HG02642 (cell line): ENCODE results near the gene ERCC6L2.

ENCODE experiments used
- ATAC-seq: cut with Tn5 transposase; IDR thresholded peaks from one replicate; pipeline ENCODE4 v1.9.1; 2021; ENCODE audit warnings: mild to moderate bottlenecking; ENCODE audit not compliant: unreplicated experiment, poor library complexity

Gene ERCC6L2, protein sequence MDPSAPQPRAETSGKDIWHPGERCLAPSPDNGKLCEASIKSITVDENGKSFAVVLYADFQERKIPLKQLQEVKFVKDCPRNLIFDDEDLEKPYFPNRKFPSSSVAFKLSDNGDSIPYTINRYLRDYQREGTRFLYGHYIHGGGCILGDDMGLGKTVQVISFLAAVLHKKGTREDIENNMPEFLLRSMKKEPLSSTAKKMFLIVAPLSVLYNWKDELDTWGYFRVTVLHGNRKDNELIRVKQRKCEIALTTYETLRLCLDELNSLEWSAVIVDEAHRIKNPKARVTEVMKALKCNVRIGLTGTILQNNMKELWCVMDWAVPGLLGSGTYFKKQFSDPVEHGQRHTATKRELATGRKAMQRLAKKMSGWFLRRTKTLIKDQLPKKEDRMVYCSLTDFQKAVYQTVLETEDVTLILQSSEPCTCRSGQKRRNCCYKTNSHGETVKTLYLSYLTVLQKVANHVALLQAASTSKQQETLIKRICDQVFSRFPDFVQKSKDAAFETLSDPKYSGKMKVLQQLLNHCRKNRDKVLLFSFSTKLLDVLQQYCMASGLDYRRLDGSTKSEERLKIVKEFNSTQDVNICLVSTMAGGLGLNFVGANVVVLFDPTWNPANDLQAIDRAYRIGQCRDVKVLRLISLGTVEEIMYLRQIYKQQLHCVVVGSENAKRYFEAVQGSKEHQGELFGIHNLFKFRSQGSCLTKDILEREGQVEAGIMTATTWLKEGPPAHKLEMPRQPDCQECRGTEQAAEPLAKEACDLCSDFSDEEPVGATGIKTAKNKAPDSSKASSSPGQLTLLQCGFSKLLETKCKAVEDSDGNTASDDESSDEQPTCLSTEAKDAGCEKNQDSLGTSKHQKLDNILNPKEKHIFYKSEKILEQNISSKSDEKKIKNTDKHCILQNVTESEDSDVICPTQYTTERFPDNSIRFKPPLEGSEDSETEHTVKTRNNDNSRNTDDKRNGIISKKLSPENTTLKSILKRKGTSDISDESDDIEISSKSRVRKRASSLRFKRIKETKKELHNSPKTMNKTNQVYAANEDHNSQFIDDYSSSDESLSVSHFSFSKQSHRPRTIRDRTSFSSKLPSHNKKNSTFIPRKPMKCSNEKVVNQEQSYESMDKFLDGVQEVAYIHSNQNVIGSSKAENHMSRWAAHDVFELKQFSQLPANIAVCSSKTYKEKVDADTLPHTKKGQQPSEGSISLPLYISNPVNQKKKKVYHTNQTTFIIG (N-terminal part only)

DNA sequence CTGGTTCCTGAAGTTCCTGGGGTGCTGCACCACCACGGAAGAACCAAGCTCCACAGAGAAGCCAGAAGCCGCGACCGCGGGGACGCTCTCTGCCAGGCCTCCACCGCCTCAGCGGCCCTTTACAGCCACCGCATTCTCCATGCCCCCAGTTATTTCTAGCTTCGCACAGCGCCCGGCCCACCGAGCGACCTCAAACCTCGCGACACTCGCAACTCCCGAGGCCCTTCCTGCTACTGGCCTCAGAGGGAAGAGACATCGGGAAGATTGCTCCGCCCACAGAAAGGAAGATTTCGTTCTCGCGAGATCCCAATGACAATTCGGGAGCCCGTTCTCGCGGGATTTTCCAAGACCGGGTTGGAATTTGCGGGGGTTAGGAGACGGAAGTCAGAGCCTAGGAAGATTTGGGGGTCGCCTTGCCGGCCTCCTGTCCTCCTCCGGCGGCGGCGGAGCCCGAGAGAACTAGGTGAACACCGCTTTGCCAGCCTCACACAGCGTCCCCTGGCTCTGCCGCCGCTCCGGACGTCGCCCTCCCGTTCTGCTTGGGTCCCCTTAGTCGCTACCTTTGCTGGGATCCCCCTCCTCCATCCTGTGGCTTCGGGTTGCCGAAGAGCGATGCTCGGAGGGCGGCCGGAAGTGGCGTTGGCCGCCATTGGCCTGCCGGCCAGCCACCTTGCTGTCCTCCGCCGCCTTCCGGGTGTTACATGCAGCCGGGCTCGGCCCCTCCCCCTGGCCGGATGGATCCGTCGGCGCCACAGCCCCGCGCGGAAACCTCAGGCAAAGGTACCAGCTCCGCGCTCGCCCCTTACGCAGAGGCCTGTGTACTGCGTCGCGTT, at the start of gene ERCC6L2:
Gene ERCC6L2 (plus strand): TSS at position 387 of the 833 bp plus-strand sequence. CDS start 348 bp downstream, at position 735.
- peak; percentile 90 for ATAC-seq

DNA sequence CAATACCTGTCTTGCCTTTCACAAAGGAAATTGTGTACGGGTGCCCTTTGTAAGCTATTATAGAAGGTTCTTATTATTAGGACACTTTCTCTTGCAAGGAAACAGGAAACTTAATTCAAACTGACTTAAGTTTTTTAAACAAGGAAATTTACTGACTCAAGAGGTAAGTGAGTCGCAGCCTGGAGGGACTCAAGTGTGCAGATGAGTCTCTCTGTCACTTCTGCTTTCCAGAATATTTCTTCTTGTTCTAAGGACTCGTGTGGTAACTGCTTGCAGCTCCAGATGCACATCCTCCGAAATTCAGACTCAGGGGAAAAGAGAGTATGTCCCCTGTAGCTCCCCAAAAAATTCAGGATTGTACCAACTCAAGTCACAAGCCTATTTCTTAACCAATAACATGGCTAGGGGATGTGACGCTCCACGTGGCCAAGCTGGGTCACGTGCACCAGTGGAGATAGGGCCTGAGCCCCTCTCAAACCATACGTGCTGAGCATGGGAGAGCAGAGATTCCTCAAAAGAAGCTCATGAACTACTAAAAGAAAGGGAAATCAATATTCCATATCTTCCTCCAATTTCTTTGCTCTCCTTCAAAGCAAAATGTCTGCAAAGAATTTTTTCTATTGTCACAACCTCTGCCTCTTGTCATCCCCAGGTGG, 49.2 kb upstream of the ERCC6L2 start:
- no peak for ATAC-seq

DNA sequence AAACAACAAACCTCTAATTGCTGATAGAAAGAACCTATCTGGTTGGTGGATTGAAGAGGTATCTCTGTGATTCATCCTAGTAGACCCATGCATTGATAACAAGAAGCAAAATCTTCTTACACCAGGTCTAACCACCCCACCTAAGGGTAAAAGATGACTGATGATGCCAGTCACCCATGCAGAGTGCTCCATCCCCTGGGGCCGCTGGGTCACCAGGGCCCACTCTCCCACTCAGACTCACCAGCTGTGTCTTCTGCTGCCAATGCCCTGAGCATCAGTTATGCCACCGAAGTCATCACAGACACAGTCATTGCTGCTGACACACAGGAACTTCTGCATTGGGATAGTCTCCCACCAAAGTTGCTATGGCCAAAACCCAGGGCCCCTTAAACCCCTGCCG, 44.7 kb upstream of the ERCC6L2 start:
- no peak for ATAC-seq

DNA sequence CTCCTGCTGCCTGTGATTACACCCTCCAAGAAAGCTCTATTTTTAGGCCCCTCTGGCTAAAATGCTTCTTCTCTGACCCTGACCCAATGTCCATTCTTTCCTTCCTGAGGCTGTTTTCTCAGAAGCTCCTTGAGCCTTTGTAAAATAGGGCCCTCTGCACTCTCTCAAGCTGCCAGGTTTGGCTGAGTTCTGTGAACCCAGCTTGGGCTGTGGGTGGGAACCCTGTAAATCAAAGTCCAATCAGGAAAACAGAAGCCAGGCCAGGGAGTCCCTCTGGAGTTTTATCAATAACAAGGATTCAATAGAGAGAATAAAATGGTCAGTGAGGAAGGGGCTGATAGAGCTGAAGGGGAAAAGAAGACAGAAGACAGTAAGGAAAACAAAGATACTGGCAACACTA, 43.7 kb upstream of the ERCC6L2 start:
- ATAC-seq: no peak

DNA sequence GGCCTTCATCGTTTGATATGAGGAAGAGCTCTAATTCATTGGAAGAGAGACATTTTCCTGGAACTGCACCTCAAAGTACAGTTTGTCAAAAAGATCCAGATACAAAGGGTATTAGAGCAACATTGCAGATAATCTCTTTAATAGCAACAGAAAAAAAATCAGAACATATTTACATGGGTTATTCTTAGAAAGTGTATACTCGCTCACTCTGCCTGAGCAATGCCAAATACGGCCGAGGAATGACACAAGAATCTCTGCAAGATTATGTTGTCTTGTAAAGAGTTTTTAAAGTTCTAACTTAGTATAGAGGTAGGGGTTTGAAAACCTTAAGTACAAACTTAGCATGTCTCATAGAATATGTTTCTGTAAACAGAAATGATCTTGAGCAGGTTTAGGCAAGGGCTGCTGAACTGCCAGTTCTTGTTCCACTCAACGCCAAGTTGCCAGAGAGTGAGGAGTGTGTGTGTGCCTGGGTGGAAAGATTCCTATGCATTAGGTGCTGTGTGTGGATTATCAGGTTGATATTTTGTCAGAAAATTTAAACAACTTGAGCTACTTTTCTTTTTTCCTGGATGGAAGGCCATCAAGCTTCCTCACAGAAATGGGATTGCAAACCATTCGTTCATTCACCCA, 41.8 kb upstream of the ERCC6L2 start:
- no peak for ATAC-seq

DNA sequence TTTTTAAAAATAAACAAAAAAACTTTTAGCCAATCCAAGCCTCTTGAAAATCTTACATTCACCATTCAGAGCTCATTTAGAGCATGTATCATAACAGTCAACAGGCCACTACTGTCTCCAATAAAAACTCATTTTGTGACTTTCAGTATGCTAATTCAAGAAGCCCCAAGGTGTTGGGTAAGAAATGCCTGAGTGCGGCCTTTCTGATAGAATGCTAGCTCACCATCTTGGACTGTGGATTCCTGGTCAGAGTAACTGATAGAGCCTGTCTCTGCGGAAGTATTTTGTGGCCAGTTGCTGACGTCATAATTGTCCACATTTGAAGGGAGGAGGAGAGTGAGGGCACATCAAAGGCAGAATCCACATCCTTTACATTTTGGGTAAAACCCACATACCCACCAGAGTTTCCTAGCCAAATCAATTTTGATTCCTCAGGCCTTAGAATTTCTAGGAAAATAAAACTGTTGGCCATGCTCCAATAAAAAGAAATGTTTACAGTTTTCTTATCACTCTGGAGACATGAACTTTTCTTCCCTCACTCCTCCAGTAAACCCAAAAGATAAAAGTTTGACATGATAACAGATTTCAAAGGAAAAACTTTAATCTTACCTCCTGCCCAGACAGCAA, 41.1 kb upstream of the ERCC6L2 start:
- no peak for ATAC-seq

DNA sequence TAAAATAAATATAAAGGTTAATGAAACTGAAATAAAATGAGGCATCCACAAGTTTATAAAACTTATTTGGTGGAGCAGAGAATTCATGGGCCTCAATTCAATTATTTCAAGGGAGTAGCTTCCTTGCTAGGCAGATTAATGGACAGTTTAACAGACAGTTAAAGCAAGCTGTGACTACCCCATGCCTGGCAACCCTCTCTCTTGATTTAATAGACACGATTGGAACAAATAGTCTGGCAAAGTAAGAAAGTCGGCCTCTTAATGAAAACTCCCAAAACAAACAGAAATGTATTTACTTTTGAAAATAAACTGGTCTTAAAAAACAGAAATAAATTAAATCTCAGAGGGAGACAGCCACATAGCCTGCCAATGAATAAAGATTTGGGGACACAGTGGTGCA, 40.1 kb upstream of the ERCC6L2 start:
- no peak for ATAC-seq

DNA sequence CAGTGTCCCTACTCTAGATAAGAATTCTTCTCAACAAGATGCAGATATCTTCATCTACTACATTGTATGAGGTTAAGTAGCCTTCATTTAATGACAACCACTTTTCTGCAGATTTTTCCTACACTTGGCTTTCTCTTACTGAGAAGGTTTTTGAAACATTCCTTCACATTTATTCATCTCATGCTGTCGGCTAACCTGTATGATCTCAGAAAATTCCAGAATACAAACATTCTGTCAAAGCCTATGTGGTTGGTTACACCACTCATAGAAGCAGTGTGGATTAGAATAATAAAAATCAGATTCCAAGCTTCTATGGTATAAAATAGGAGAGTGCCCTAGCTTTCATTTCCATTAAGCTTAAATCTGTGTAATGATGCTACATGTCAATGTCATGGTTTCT, 39.4 kb upstream of the ERCC6L2 start:
- no peak for ATAC-seq

DNA sequence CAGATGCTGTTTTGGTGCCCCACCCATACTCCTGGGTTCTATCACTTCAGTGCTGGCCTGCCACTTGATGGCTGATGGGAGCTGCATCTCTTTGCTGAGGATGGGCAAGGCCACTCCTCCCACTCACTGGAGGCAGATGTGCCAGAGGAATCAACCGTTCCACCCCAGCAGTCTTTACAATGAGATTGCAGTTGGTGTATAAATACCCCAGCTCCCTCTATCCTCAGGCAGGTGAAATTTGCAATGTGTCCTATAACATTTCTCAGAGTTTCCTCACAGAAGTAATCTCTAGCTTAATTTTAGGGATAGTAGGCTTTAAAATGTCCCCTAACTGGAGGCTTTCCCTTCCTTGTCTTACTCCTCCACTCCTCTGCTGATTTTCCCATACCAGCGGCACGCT, 36.5 kb upstream of the ERCC6L2 start:
- ATAC-seq: no peak

DNA sequence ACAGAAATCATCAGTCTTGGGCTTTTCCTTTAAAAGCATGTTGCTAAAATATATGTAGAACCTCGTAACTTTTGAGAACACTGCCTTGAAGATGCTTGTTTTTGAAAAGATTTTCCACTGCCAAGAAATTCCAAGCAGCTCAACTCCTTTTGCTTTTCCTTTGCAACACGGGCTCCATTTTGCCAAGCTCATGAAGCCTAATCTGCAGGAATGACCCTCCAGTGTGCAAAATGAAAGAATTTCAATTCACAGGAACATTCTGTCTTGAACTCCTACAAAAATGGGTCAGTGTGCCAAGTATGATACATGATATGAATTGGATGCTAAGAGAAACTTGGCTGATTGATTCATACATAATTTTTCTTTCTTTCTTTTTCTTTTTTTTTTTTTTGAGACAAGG, 35.4 kb upstream of the ERCC6L2 start:
- no peak for ATAC-seq

DNA sequence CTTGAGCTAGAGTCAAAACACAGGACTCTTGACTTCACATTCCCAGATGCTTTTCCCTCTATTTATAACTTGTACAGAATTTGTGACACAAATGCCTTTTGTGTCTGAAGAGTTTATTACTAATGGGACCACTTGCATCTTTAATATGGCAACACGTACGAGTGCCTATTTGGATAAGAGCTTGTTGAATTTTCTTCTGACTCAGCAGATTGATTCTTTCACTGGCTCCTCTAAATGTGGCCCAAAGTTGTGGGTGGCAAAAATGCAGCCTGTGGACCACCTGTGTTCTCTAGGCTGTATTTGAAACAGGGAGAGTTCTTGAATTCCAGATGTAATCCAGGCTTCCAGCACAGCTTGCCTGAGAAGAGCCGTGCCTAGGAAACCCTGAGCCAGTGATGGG, 34.1 kb upstream of the ERCC6L2 start:
- ATAC-seq: no peak

DNA sequence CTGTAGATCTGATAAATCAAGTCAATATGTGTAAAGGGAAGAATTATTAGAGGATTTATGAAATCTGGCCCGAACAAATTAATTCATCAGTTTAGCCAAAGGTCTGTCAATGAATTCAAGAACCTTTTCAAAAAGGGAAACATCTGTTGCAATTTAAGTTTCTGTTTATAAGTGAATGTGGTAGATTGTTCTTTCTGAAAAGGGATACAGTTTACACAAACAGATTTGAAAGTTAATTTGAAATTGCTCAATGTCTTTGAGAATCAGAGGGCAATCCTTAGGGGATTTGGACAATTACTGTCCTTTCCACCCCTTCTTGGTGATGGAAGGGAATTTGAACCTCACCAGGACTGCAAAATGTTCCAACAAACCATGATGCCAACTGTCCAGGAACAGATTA, 29.7 kb upstream of the ERCC6L2 start:
- no peak for ATAC-seq

DNA sequence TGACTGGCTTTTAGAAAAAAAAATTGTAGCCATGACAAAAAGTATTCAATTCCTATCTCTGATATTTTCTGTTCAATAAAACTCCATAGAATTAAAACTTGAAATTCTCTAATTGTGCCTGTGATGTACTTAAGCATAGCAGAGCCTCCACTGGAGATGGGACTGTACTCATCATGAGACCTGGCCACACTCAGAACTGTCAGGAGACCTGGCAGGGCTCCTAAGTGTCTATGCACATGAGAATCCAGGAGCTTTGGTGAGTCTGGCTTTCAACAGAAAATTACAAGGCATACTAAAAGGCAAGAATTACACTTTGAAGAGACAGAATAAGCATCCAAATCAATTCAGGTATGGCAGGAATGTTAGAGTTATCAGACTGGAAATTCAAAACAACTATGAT, 26.7 kb upstream of the ERCC6L2 start:
- ATAC-seq: no peak

DNA sequence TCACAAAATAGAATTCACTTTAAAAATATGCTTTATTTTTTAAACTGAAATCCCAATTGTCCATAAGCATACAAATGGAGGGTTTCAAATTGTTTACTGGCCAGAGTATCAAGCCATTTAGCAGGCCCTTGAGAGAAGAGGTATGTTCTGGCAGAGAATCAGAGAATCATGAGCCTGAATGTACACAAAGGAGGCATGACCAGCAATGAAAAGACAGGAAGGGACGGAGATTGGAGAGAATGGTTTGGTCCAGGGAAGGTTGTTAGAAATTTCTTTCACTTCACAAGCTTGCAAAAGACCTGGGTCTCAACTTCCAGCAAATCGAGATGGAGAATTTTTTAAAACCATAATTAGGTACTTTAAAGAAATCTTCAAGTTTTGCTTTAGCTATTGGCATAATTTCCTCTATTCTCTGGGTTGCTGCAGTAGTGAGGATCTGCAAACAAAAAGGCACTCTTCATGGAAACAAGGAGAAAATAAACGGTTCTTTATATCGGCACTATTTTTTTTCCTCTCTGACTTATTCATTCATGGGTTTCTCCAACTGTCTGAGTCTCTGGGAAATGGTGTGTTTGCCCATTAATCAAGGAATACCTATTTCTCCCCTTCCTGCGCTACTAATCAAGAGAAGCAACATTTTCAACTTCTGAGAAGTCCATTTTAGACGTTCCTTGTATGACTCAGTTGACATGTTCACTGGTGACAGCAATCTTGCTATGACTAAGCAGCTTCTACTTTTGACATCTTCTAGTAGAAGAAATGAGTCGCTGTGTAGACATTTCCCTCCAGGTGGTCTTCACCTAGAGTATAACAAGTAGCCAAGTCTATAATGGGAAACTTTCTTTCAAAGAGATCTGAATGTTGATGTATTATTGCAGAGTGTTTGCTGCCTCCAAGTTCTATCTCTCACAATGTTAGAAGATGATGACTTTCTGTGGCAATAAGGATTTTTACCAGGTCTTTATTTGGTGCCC, 23.1 kb upstream of the ERCC6L2 start:
- ATAC-seq: peak; percentile 96

DNA sequence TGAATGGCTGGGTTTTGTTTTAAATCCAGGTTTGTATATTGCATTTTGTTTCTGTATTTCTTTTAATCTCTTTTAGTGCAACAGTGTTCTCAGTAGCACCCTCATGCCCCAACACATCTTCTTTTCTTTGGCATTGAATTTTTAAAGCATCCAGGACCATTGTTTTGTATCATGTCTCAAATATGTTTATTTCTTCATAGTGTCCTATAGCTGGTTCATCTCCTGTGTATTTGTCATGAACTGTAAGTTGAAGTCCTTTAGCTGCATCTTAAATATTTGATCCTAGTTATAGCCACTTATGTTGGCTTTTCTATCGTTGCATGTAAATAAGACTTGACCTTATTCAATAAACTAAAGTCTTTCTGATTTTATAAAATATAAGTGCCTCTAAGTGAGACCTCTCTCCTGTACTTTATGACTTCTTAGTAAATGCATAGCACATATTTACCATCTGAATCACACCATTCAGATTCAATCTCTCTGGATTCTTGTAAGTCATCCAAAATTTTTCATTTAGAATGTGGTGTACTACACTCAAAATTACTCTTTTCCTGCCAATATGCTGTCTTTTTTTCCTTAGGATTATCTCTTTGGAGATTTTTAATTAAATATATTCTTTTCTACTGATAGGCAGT, 21.0 kb upstream of the ERCC6L2 start:
- no peak for ATAC-seq

DNA sequence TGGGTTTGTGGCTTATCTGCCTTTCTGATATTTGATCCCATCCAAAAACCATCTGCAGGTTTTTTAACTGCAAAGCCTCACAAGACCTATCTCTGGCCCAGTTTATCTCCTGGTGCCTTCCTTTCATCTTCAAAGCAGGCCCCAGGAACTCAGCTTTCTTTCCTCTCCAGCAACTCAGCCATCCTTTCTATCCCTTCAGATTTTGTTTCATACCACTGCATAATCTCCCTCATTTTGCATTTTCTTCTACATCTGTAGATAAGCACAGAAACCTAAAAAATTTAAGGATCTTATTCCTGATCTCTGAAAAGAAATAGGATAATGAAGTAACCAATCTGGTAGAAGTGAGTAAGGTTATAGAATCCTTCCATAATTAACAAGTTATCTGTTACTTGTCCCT, 19.5 kb upstream of the ERCC6L2 start:
- ATAC-seq: no peak

DNA sequence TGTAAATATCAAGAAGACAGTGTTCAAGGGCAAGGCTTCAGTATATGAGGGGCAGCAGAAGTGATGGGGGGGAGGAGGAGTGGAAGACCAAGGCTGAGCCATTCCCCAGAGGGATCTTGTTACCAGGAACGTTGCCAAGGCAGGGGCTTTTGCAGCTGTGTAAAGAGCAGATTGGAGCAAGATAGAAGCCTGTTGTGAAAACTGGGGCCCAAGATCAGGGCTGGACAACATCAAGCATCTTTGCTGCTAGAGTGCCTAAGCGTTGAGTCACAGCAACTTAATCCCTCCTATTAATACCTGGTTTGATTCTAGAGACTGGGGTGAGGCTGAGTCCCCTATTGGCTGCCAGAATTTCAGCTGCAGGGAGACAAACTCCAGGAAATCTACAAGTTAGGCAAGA, 18.4 kb upstream of the ERCC6L2 start:
- no peak for ATAC-seq
